Dendritic cell treated with granulocyte-macrophage colony-stimulating factor and Interleukin-4, amounts not matched to agents 40 ng/mL and 50 ng/mL, for 4 days (primary cell): ENCODE measurements around the gene TP73.

Experiments
- H3K27ac Mint-ChIP-seq: one replicate; pipeline ENCODE4 v1.8.0; 2022; ENCODE audit warnings: mild to moderate bottlenecking, mixed read lengths
- H3K27me3 Mint-ChIP-seq: one replicate; pipeline ENCODE4 v1.8.0; 2022; ENCODE audit warnings: mild to moderate bottlenecking, mixed read lengths
- H3K36me3 Mint-ChIP-seq: one replicate; pipeline ENCODE4 v1.8.0; 2022; ENCODE audit warnings: low read depth, mixed read lengths
- H3K4me1 Mint-ChIP-seq: one replicate; pipeline ENCODE4 v1.8.0; 2022; ENCODE audit warnings: low read depth, mixed read lengths
- H3K4me3 Mint-ChIP-seq: one replicate; pipeline ENCODE4 v1.8.0; 2022; ENCODE audit warnings: mild to moderate bottlenecking, moderate library complexity, mixed read lengths
- H3K9me3 Mint-ChIP-seq: one replicate; pipeline ENCODE4 v1.8.0; 2022; ENCODE audit warnings: mixed read lengths
- intact Hi-C: fragments of 100-400 bp; cut with micrococcal nuclease; formaldehyde crosslinking; loops from one replicate; pipeline ENCODE4 v1.15.0; 2022

The TP73 gene

GRCh38 chr1:3636080-3636479, 16.2 kb upstream of the TP73 start:
- Mint-ChIP-seq H3K27me3 (no peaks in the 10 kb centered on the region), H3K9me3 (no peaks in the 10 kb centered on the region), H3K4me1 (peaks cover 1% of the 10 kb centered on the region), H3K36me3 (peaks cover 100% of the 10 kb centered on the region), H3K27ac (no peak overlapping the region), H3K4me3 (no peak overlapping the region)
- intact Hi-C loops, result no loop called here

DNA sequence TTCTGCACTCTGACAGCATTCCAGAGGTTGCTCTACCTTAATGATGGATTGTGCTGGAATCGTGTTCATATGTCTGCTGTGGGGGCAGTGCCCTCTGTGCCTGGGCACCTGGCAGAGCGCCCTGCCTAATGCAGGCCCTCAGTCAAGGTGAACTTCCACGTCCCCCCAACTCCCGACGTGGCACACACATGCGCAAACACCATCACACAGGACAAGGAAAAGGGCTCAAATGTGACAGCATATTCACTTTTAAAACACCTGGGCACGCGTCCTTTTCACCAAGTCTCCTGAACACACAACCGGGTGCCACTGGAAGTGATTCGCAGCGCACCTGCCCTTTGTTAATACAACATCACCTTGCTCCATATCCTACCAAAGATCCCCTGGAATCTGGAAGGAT, 15.8 kb upstream of the TP73 start:
- H3K36me3 Mint-ChIP-seq, result peaks cover 100% of the 10 kb centered on the region
- H3K27me3 Mint-ChIP-seq, result no peaks in the 10 kb centered on the region
- H3K4me3 Mint-ChIP-seq, result no peak overlapping the region
- H3K4me1 Mint-ChIP-seq, result no peaks in the 10 kb centered on the region
- intact Hi-C loops, result no loop called here
- H3K9me3 Mint-ChIP-seq, result no peaks in the 10 kb centered on the region
- no peak overlapping the region for H3K27ac Mint-ChIP-seq

DNA sequence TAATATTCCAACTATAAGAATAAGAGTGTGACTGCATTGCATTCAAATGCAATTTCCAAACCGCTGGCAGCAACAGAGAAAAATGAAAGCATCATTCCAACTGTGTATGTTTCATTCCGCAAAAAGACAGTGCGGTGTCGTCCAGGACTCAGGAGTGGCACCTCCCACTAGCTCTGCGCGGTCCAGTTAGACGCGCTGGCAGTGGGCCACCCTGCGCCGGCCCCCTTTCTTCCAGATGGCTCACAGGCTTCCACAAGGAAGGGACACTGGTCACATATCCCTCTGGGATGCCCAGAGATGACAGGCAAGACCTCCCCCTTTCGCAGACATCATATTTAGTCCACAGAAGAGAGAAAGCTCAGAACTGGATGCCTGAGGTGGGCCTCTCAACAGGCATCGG, 14.3 kb upstream of the TP73 start:
- Mint-ChIP-seq H3K36me3 (peaks cover 100% of the 10 kb centered on the region), H3K27ac (no peak overlapping the region)
- intact Hi-C loops, result no loop called here

GRCh38 chr1:3638676-3639075, 13.6 kb upstream of the TP73 start:
- Mint-ChIP-seq H3K27ac (no peak overlapping the region), H3K27me3 (no peaks in the 10 kb centered on the region), H3K4me3 (no peak overlapping the region), H3K4me1 (no peaks in the 10 kb centered on the region), H3K9me3 (no peaks in the 10 kb centered on the region), H3K36me3 (peaks cover 97% of the 10 kb centered on the region)
- intact Hi-C loops, result no loop called here

More for the DNA sequence above, 14.3 kb upstream of the TP73 start:
- Mint-ChIP-seq H3K9me3 (no peaks in the 10 kb centered on the region), H3K4me3 (no peak overlapping the region), H3K4me1 (no peaks in the 10 kb centered on the region), H3K27me3 (no peaks in the 10 kb centered on the region)

DNA sequence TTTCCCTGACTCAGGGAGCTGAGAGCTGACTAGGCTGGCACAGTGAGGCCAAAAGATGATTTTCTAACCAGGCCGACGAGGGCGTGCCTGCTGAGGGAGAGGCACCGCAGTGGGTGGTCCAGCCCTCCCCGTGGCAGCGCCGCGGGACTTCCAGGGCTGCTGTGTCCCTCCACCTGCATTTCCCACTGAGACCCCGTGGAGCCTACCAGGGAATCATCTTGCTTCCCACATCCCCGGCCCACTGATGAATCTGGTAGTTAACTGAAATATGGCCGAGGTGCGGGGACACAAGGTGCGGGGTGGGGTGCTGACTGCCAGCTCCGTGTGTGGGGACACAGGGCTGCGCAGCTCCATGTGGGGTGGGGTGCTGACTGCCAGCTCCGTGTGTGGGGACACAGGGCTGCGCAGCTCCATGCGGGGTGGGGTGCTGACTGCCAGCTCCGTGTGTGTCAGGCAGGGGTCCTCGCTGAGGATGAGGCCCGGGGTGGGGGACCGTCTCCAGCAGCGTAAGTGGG, 12.9 kb upstream of the TP73 start:
- intact Hi-C loops, result no loop called here
- no peaks in the 10 kb centered on the region for H3K9me3 Mint-ChIP-seq
- H3K4me1 Mint-ChIP-seq, result no peaks in the 10 kb centered on the region
- H3K27me3 Mint-ChIP-seq, result no peaks in the 10 kb centered on the region
- peaks cover 92% of the 10 kb centered on the region for H3K36me3 Mint-ChIP-seq
- no peak overlapping the region for H3K27ac Mint-ChIP-seq
- no peak overlapping the region for H3K4me3 Mint-ChIP-seq

GRCh38 chr1:3640121-3640837, 12.0 kb upstream of the TP73 start:
- H3K27ac Mint-ChIP-seq, result no peak overlapping the region
- H3K4me3 Mint-ChIP-seq, result no peak overlapping the region
- H3K9me3 Mint-ChIP-seq, result no peaks in the 10 kb centered on the region
- peaks cover 92% of the 10 kb centered on the region for H3K36me3 Mint-ChIP-seq
- intact Hi-C loops, result no loop called here
- H3K4me1 Mint-ChIP-seq, result no peaks in the 10 kb centered on the region
- H3K27me3 Mint-ChIP-seq, result no peaks in the 10 kb centered on the region

- intact Hi-C loops, result no loop called here
- Mint-ChIP-seq H3K4me1 (no peaks in the 10 kb centered on the region), H3K27ac (no peak overlapping the region), H3K27me3 (no peaks in the 10 kb centered on the region), H3K4me3 (no peak overlapping the region), H3K36me3 (peaks cover 92% of the 10 kb centered on the region), H3K9me3 (no peaks in the 10 kb centered on the region)
Measured at GRCh38 chr1:3641046-3641760, 11.1 kb upstream of the TP73 start.

DNA sequence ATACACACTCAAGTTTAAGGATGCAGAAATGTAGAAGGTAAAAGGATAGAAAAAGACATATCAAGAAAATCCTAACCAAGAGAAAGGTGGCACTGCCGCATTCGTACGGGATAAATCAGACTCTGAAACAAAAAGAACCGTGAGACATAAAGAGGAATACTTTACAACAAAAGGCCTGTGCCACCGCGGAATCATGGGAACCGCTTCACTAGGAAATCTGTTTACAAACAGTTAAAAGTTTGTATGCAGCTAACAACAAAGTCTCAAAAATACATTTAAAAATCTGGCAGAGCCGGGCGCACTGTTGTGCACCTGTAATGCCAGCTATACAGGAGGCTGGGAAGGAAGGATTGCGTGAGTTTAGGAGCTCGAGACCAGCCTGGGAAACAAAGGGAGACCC, 10.5 kb upstream of the TP73 start:
- no peaks in the 10 kb centered on the region for H3K9me3 Mint-ChIP-seq
- intact Hi-C loops, result no loop called here
- H3K4me1 Mint-ChIP-seq, result no peaks in the 10 kb centered on the region
- no peak overlapping the region for H3K4me3 Mint-ChIP-seq
- no peak overlapping the region for H3K27ac Mint-ChIP-seq
- H3K36me3 Mint-ChIP-seq, result peaks cover 92% of the 10 kb centered on the region
- H3K27me3 Mint-ChIP-seq, result no peaks in the 10 kb centered on the region

DNA sequence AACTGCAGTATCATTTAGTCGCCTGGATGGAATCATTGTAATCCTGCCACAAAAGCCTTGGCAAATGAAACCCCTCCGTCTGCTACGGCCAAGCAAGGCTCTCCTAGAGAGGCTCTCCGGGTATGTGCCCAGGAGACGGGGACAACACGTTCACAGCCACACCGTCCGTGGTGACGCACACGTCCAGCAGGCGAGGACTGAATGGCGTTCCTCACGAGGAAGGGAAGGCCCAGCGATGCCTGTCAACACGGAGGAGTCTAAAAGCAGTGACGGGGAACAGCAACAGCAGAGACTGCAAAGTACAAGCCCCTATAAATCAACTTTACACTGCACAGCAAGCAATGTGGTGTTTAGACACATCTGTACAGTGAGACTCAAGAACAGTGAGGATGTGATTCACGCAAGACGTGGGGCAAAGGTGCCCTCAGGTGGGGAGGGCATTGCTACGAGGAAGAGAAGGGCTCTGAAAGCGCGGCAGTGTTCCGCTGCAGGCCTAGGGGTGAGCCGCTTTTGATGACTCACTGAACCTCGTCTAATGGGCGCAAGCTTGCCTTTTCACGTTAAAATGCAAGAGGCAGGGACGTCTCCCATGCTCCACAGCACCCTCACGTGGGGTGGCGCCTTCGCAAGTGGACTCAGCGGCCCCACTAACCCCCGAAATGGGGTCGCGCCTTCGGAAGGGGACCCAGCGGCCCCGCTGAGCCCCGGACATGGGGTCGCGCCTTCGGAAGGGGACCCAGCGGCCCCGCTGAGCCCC, 9.2 kb upstream of the TP73 start:
- intact Hi-C loops, result no loop called here
- Mint-ChIP-seq H3K27ac (no peak overlapping the region), H3K27me3 (no peaks in the 10 kb centered on the region), H3K4me3 (no peak overlapping the region), H3K4me1 (peaks cover 3% of the 10 kb centered on the region), H3K9me3 (no peaks in the 10 kb centered on the region), H3K36me3 (peaks cover 91% of the 10 kb centered on the region)

DNA sequence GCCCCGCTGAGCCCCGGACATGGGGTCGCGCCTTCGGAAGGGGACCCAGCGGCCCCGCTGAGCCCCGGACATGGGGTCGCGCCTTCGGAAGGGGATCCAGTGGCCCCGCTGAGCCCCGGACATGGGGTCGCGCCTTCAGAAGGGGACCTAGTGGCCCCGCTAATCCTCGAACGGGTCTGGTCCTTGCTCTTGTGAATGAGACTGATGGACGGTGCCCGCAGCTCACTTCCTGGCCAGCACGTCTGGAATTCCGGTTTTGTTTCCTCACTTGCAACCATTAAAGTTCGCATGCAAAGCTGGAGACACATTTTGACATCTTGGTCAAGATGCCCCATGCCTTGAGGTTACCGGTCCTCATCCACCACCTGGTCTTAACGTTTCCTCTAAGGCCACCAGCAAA, 8.0 kb upstream of the TP73 start:
- Mint-ChIP-seq H3K9me3 (no peaks in the 10 kb centered on the region), H3K4me1 (peaks cover 15% of the 10 kb centered on the region), H3K4me3 (no peak overlapping the region), H3K27me3 (no peaks in the 10 kb centered on the region), H3K36me3 (peaks cover 79% of the 10 kb centered on the region), H3K27ac (no peak overlapping the region)
- intact Hi-C loops, result no loop called here

DNA sequence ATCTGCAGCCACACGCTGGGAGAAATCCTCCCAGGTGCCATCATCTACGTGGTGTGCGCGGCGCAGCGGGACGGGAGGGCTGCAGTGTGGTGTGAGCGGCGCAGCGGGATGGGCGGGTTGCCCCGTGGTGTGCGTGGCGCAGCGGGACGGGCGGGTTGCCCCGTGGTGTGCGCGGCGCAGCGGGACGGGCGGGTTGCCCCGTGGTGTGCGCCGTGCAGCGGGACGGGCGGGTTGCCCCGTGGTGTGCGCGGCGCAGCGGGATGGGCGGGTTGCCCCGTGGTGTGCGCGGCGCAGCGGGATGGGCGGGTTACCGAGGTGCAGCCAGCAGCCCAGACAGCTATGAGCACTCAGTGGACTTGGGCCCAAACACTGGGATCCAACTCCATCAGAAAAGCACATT, 7.1 kb upstream of the TP73 start:
- intact Hi-C loops, result no loop called here
- Mint-ChIP-seq H3K4me1 (peaks cover 20% of the 10 kb centered on the region), H3K27ac (no peak overlapping the region), H3K4me3 (no peak overlapping the region), H3K27me3 (peaks cover 2% of the 10 kb centered on the region), H3K9me3 (no peaks in the 10 kb centered on the region), H3K36me3 (peaks cover 69% of the 10 kb centered on the region)

GRCh38 chr1:3645666-3646355, 6.5 kb upstream of the TP73 start:
- Mint-ChIP-seq H3K9me3 (no peaks in the 10 kb centered on the region), H3K4me1 (peaks cover 25% of the 10 kb centered on the region), H3K4me3 (no peak overlapping the region), H3K27me3 (peaks cover 6% of the 10 kb centered on the region), H3K27ac (no peak overlapping the region), H3K36me3 (peaks cover 63% of the 10 kb centered on the region)
- intact Hi-C loops, result no loop called here

- Mint-ChIP-seq H3K9me3 (no peaks in the 10 kb centered on the region), H3K4me3 (no peak overlapping the region), H3K4me1 (peaks cover 33% of the 10 kb centered on the region), H3K36me3 (peaks cover 56% of the 10 kb centered on the region), H3K27me3 (peaks cover 14% of the 10 kb centered on the region), H3K27ac (no peak overlapping the region)
- intact Hi-C loops, result no loop called here
Measured at GRCh38 chr1:3646596-3646995, 5.7 kb upstream of the TP73 start.
